CD14-positive monocyte (primary cell): ENCODE data around the gene GPR42. TPM values are rescaled to one million over a fixed set of nuclear protein-coding genes. Genes with fewer than 3 reads are reported as not detected.

ENCODE experiments used
- DNase-seq, 3 donors: peaks; one replicate each; pipeline ENCODE4 v3.0.0-alpha.2; 2011 to 2022
- H2AFZ ChIP-seq: 2 replicates; pipeline ENCODE4 v1.6.0; 2012; ENCODE audit warnings: mild to moderate bottlenecking, low read depth, low read length, inconsistent platforms; ENCODE audit not compliant: insufficient read depth, poor library complexity, severe bottlenecking
- H3K27ac ChIP-seq, 2 donors: 1 replicate in 1 of 2; 2 replicates in 1 of 2; pipeline ENCODE4 v1.5.1; 2012 to 2013; ENCODE audit warnings: low read length in 2 of 2, control low read depth in 1 of 2, inconsistent platforms in 1 of 2, low read depth in 1 of 2, mild to moderate bottlenecking in 1 of 2
- H3K27me3 ChIP-seq, 2 donors: one replicate each; pipeline versions ENCODE4 v1.6.0 to v1.6.1; 2011 to 2013; ENCODE audit warnings: low read length in 2 of 2; ENCODE audit not compliant: control insufficient read depth in 2 of 2, insufficient read depth in 2 of 2
- H3K36me3 ChIP-seq, 2 donors: replicated peaks in 1 of 2; 1 replicate in 1 of 2; 2 replicates in 1 of 2; pipeline versions ENCODE4 v1.5.1 to v1.6.1; 2012 to 2013; ENCODE audit warnings: low read length in 2 of 2, control low read depth in 1 of 2, inconsistent platforms in 1 of 2, mild to moderate bottlenecking in 1 of 2; ENCODE audit not compliant: insufficient read depth in 2 of 2, control insufficient read depth in 1 of 2
- H3K4me1 ChIP-seq, 2 donors: 1 replicate in 1 of 2; 2 replicates in 1 of 2; pipeline versions ENCODE4 v1.5.1 to v1.6.1; 2012 to 2013; ENCODE audit warnings: low read length in 2 of 2, control low read depth in 1 of 2, inconsistent platforms in 1 of 2, mild to moderate bottlenecking in 1 of 2, moderate library complexity in 1 of 2; ENCODE audit not compliant: insufficient read depth in 2 of 2, control insufficient read depth in 1 of 2
- H3K4me2 ChIP-seq: replicated peaks from 2 replicates; pipeline ENCODE3; 2012; ENCODE audit warnings: low read length, moderate library complexity, mild to moderate bottlenecking; ENCODE audit not compliant: poor library complexity, severe bottlenecking; ENCODE audit errors: extremely low read depth
- H3K4me3 ChIP-seq, 3 experiments: fragments of 200-600 bp in 1 of 3; sonication (generic) in 1 of 3; replicated peaks in 1 of 3; 1 replicate in 2 of 3; 2 replicates in 1 of 3; pipeline ENCODE4 v1.5.1; 2011 to 2013; ENCODE audit warnings: low read length in 3 of 3, mild to moderate bottlenecking in 3 of 3, control low read depth in 2 of 3, low read depth in 2 of 3, inconsistent platforms in 1 of 3, moderate library complexity in 1 of 3
- H3K79me2 ChIP-seq: 2 replicates; pipeline ENCODE4 v1.6.0; 2012; ENCODE audit warnings: mild to moderate bottlenecking, control low read depth, inconsistent platforms, low read length, moderate library complexity; ENCODE audit not compliant: insufficient read depth
- H3K9ac ChIP-seq: 2 replicates; pipeline ENCODE4 v1.6.0; 2017; ENCODE audit warnings: low read length, mild to moderate bottlenecking; ENCODE audit not compliant: insufficient read depth, poor library complexity, severe bottlenecking
- H3K9me3 ChIP-seq, 2 donors: replicated peaks in 1 of 2; 1 replicate in 1 of 2; 2 replicates in 1 of 2; pipeline versions ENCODE4 v1.5.1 to v1.6.1; 2012 to 2013; ENCODE audit warnings: low read length in 2 of 2, control low read depth in 1 of 2; ENCODE audit not compliant: control insufficient read depth in 1 of 2, insufficient read depth in 1 of 2
- H4K20me1 ChIP-seq: 2 replicates; pipeline ENCODE4 v1.6.0; 2012; ENCODE audit warnings: mild to moderate bottlenecking, low read length, control low read depth, moderate library complexity; ENCODE audit not compliant: insufficient read depth
- H3K27ac Mint-ChIP-seq, 7 donors: one replicate each; pipeline ENCODE4 v1.8.0; 2020; ENCODE audit warnings: mild to moderate bottlenecking in 7 of 7, mixed read lengths in 7 of 7, moderate library complexity in 6 of 7, inconsistent platforms in 2 of 7
- H3K27me3 Mint-ChIP-seq, 3 donors: one replicate each; pipeline ENCODE4 v1.8.0; 2021 to 2022; ENCODE audit warnings: low read depth in 3 of 3, mild to moderate bottlenecking in 3 of 3, mixed read lengths in 3 of 3, moderate library complexity in 3 of 3, inconsistent platforms in 1 of 3
- H3K36me3 Mint-ChIP-seq, 2 donors: one replicate each; pipeline ENCODE4 v1.8.0; 2020; ENCODE audit warnings: mixed read lengths in 2 of 2, inconsistent platforms in 1 of 2, mild to moderate bottlenecking in 1 of 2
- H3K4me1 Mint-ChIP-seq: one replicate; pipeline ENCODE4 v1.8.0; 2020; ENCODE audit warnings: mild to moderate bottlenecking, mixed read lengths
- H3K4me3 Mint-ChIP-seq, 2 donors: one replicate each; pipeline ENCODE4 v1.8.0; 2020; ENCODE audit warnings: mild to moderate bottlenecking in 2 of 2, mixed read lengths in 2 of 2, moderate library complexity in 1 of 2
- H3K9me3 Mint-ChIP-seq, 7 donors: one replicate each; pipeline ENCODE4 v1.8.0; 2020 to 2022; ENCODE audit warnings: mixed read lengths in 7 of 7, mild to moderate bottlenecking in 6 of 7, moderate library complexity in 6 of 7, inconsistent platforms in 2 of 7
- CTCF ChIP-seq: fragments of 200-600 bp; IDR thresholded peaks from one replicate; pipeline ENCODE4 v1.8.0; 2022; ENCODE audit warnings: antibody characterized with exemption, mild to moderate bottlenecking
- WGBS: methylation state at CpG from one replicate; pipeline ENCODE4 v1.1.5; 2013; ENCODE audit warnings: missing lambda C conversion rate; ENCODE audit not compliant: insufficient coverage; 5-methylcytosine and 5-hydroxymethylcytosine counted together
- intact Hi-C, 2 donors: fragments of 100-400 bp; cut with micrococcal nuclease; formaldehyde crosslinking; loops; one replicate each; pipeline versions ENCODE4 v1.15.0 to v1.15.1; 2023
- polyA plus RNA-seq, 3 donors: library from polyadenylated mRNA; depleted of rRNA in 1 of 3; unstranded in 2 of 3; stranded (reverse) in 1 of 3; fragments of 300-500 nt in 2 of 3; fragments of >200 nt in 1 of 3; fragmentation: Illumina TruSeq in 2 of 3; gene quantifications; 1 replicate in 2 of 3; 2 replicates in 1 of 3; pipeline ENCODE4 v1.2.3, GENCODE V29; 2012 to 2021

GPR42 gene
- polyA plus RNA-seq, 3 donors = 0.17 to 2.9 TPM; not detected in 1

GRCh38 chr19:35337097-35337983, 33.5 kb upstream of the GPR42 start:
- H3K27ac Mint-ChIP-seq = peak overlapping the region in 3 of 7 donors; percentile 27 to 68 (median 59)
- H3K9me3 ChIP-seq = no peaks in the 10 kb centered on the region
- no peak overlapping the region for H2AFZ ChIP-seq
- no peaks in the 10 kb centered on the region for H3K36me3 ChIP-seq
- no peak overlapping the region for H3K9ac ChIP-seq
- H3K27ac ChIP-seq = no peak overlapping the region
- H3K36me3 Mint-ChIP-seq = peaks cover 0 to 3% of the 10 kb centered on the region in 2 donors
- peaks cover 14% of the 10 kb centered on the region for H3K4me1 Mint-ChIP-seq
- H3K27me3 Mint-ChIP-seq = peaks cover 10 to 16% (median 10%) of the 10 kb centered on the region in 3 donors
- H4K20me1 ChIP-seq = no peaks in the 10 kb centered on the region
- TF ChIP-seq CTCF = no peak
- no peak for DNase-seq
- peaks cover 0 to 4% (median 0%) of the 10 kb centered on the region in 7 donors for H3K9me3 Mint-ChIP-seq
- intact Hi-C loops = no loop called here
- H3K4me3 ChIP-seq = no peak overlapping the region
- no peak overlapping the region for H3K4me2 ChIP-seq
- H3K4me3 Mint-ChIP-seq = peak overlapping the region in 1 of 2 donors; percentile 19
- H3K79me2 ChIP-seq = no peaks in the 10 kb centered on the region
- H3K4me1 ChIP-seq = peaks cover 5 to 10% of the 10 kb centered on the region in 2 donors
- WGBS = 78% methylated on average over 17 of the region's 25 CpGs
- no peaks in the 10 kb centered on the region for H3K27me3 ChIP-seq

- 94% methylated on average over 4 of the region's 13 CpGs for WGBS
- Histone ChIP-seq H3K4me1 (peaks cover 5 to 10% of the 10 kb centered on the region in 2 donors), H3K27ac (no peak overlapping the region), H3K4me3 (no peak overlapping the region), H3K27me3 (no peaks in the 10 kb centered on the region), H3K4me2 (no peak overlapping the region), H3K36me3 (no peaks in the 10 kb centered on the region), H3K9ac (no peak overlapping the region), H3K79me2 (no peaks in the 10 kb centered on the region), H2AFZ (no peak overlapping the region), H3K9me3 (no peaks in the 10 kb centered on the region), H4K20me1 (no peaks in the 10 kb centered on the region)
- TF ChIP-seq CTCF = no peak
- Mint-ChIP-seq H3K9me3 (peaks cover 0 to 4% (median 0%) of the 10 kb centered on the region in 7 donors), H3K36me3 (peaks cover 0 to 3% of the 10 kb centered on the region in 2 donors), H3K27me3 (peaks cover 5 to 16% (median 12%) of the 10 kb centered on the region in 3 donors), H3K4me3 (no peak overlapping the region), H3K4me1 (peaks cover 14% of the 10 kb centered on the region), H3K27ac (peak overlapping the region in 1 of 7 donors; percentile 68)
- DNase-seq = no peak
- intact Hi-C loops = no loop called here
These were observed 32.9 kb upstream of the GPR42 start for GRCh38 chr19:35337984-35338296.
